Nephron (organoid): Measurements from ENCODE around the gene RTL10.
A peak's percentile ranks its signal among the peaks of the same experiment; 100 is the strongest.

Experiments used
- H3K27ac Mint-ChIP-seq, 3 experiments: 2 replicates each; pipeline ENCODE4 v1.8.0; 2020; ENCODE audit warnings: mixed read lengths in 3 of 3, mild to moderate bottlenecking in 2 of 3, moderate library complexity in 1 of 3
- H3K27me3 Mint-ChIP-seq: 2 replicates; pipeline ENCODE4 v1.8.0; 2021; ENCODE audit warnings: low read depth, mild to moderate bottlenecking, moderate library complexity, mixed read lengths
- H3K36me3 Mint-ChIP-seq: 2 replicates; pipeline ENCODE4 v1.8.0; 2020; ENCODE audit warnings: low read depth, mixed read lengths
- H3K4me1 Mint-ChIP-seq: 2 replicates; pipeline ENCODE4 v1.8.0; 2020; ENCODE audit warnings: mixed read lengths
- H3K4me3 Mint-ChIP-seq, 3 experiments: 2 replicates each; pipeline ENCODE4 v1.8.0; 2020; ENCODE audit warnings: mild to moderate bottlenecking in 3 of 3, mixed read lengths in 3 of 3, moderate library complexity in 2 of 3
- H3K9me3 Mint-ChIP-seq: 2 replicates; pipeline ENCODE4 v1.8.0; 2020; ENCODE audit warnings: mixed read lengths
- TF ChIP-seq, protein P1 (sequence below), 3 experiments: fragments of 200-600 bp; sonication (generic); IDR thresholded peaks; one replicate each; pipeline ENCODE4 v1.5.0; 2021; ENCODE audit warnings: antibody characterized with exemption in 3 of 3; ENCODE audit not compliant: unreplicated experiment in 3 of 3

The RTL10 gene

DNA sequence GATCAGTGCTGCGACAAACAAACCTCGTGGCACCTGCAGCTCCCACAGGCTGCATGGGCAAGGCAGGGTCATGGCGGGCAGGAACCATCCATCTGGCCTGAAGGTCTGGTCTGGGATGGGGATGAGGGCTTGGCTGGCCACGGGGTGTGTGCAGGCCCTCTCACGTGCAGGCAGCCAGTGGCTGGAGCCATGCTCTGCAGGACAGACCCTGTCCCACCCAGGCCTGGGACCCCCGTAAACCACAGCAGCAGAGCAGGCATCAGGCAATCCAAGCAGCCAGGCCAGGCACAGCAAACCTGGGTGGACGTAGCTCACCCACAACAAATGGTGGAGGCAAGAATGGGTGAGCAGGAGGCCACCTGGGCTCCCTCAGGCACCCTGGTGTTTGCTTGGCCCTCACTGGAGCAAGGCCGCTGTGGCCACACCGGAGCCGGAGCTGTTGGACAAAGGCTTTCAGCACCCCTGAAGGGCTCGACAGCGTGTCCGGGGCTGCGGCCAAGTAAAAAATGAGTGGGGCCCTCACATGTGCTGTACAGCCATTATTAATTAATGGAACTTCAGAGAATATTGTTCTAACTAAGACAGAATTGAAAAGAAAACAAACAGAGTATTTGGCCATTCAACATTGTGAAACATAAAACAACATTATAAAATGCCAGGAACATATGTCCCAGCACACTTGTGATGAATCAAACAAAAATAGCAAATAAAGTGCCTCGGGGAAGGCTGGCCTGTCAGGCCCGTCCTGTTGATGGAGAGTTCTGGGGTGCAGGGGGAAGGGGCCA, 24.0 kb upstream of the RTL10 start:
- H3K27me3 Mint-ChIP-seq: peaks cover 4% of the 10 kb centered on the region
- peaks cover 45% of the 10 kb centered on the region for H3K4me1 Mint-ChIP-seq
- H3K9me3 Mint-ChIP-seq: no peaks in the 10 kb centered on the region
- H3K27ac Mint-ChIP-seq: peak overlapping the region in 1 of 3 experiments; percentile 72
- TF ChIP-seq, protein P1, sequence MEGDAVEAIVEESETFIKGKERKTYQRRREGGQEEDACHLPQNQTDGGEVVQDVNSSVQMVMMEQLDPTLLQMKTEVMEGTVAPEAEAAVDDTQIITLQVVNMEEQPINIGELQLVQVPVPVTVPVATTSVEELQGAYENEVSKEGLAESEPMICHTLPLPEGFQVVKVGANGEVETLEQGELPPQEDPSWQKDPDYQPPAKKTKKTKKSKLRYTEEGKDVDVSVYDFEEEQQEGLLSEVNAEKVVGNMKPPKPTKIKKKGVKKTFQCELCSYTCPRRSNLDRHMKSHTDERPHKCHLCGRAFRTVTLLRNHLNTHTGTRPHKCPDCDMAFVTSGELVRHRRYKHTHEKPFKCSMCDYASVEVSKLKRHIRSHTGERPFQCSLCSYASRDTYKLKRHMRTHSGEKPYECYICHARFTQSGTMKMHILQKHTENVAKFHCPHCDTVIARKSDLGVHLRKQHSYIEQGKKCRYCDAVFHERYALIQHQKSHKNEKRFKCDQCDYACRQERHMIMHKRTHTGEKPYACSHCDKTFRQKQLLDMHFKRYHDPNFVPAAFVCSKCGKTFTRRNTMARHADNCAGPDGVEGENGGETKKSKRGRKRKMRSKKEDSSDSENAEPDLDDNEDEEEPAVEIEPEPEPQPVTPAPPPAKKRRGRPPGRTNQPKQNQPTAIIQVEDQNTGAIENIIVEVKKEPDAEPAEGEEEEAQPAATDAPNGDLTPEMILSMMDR (IDR thresholded peaks at IDR 0.05; ENCODE audit: unreplicated experiment in 3 of 3): no peak
- H3K4me3 Mint-ChIP-seq: peak overlapping the region in 1 of 3 experiments; percentile 45
- no peaks in the 10 kb centered on the region for H3K36me3 Mint-ChIP-seq

DNA sequence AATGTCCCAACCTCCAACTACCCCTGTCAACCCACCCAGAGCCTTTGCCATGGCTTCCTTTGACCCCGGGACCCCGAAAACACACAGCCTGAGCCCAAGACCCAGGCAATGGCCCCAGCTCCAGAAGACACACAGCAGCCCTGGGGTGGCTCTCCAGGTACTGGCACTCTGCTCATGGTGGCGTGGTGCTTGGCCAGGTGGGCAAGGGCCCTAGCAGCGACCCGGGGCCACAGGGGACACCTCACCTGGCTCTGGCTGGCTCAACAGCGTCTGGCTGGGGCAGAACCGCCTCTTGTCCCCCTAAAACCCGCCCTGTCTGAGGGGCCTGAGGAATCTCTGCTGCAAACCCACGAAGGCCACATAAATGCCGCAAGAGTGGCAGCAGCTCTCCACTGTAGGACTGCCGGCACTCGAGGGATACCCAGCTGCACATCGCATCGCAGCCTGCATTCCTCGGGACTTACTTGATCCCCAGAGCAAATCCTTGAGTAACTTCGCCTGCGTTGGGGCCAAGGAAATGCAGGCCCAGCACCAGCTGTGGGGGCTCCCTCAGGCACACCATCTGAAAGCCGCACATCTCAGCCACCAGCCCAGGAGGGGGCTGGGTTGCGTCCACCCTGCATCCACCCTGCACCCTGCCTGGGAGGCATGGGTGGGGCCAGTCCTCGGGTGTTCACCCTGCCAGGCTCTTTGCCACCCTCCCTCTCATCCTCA, 23.1 kb upstream of the RTL10 start:
- H3K9me3 Mint-ChIP-seq: no peaks in the 10 kb centered on the region
- no peak overlapping the region for H3K27ac Mint-ChIP-seq
- peaks cover 45% of the 10 kb centered on the region for H3K4me1 Mint-ChIP-seq
- TF ChIP-seq, protein P1 (IDR thresholded peaks at IDR 0.05; ENCODE audit: unreplicated experiment in 3 of 3): no peak
- no peaks in the 10 kb centered on the region for H3K36me3 Mint-ChIP-seq
- no peak overlapping the region for H3K4me3 Mint-ChIP-seq
- H3K27me3 Mint-ChIP-seq: peaks cover 4% of the 10 kb centered on the region

GRCh38 chr22:19876941-19877625, 22.4 kb upstream of the RTL10 start:
- Mint-ChIP-seq H3K4me1 (peaks cover 45% of the 10 kb centered on the region), H3K27me3 (peaks cover 4% of the 10 kb centered on the region), H3K27ac (no peak overlapping the region), H3K4me3 (no peak overlapping the region), H3K36me3 (no peaks in the 10 kb centered on the region), H3K9me3 (no peaks in the 10 kb centered on the region)
- TF ChIP-seq, protein P1 (IDR thresholded peaks at IDR 0.05; ENCODE audit: unreplicated experiment in 3 of 3): no peak

GRCh38 chr22:19876314-19876940, 21.8 kb upstream of the RTL10 start:
- peaks cover 38% of the 10 kb centered on the region for H3K4me1 Mint-ChIP-seq
- no peak overlapping the region for H3K27ac Mint-ChIP-seq
- H3K27me3 Mint-ChIP-seq: peaks cover 4% of the 10 kb centered on the region
- H3K4me3 Mint-ChIP-seq: no peak overlapping the region
- no peaks in the 10 kb centered on the region for H3K36me3 Mint-ChIP-seq
- no peaks in the 10 kb centered on the region for H3K9me3 Mint-ChIP-seq
- TF ChIP-seq, protein P1 (IDR thresholded peaks at IDR 0.05; ENCODE audit: unreplicated experiment in 3 of 3): no peak

DNA sequence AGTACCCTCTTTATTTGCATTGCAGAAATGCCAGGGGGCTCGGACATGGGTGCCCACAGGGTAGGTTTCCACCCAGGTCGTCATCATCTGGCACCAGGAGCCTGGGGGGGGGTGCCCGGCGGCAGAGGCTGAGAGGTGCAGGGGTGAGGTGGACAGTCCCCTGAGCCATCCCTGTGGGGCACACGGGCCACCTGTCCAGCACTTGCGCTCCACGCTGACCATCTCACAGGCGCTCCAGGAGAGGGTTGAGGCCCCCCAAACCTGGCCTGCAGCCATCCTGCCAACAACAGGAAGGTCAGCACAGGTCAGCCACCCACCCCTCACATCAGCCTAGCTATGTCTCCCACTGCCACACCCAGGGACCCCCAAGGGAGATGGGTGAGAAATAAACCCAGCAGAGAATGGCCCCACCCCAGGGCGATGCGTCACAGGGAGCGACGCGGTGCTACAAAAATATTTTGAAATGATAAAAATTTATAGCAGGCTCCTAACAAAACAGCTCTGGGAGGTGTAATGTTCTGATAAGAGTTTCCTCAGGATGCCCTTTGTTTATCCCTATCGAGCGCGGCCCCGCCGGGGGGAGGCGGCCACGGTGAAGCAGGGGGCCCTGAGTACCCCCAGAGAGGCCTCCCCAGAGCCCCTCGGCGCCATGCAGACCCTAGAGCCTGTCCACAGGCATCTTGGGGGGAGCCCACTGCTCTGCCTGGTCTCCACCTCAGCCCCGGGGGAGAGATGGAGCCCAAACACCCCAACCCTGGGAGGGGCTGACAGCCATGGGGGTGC, 21.0 kb upstream of the RTL10 start:
- Mint-ChIP-seq H3K9me3 (no peaks in the 10 kb centered on the region), H3K36me3 (no peaks in the 10 kb centered on the region), H3K4me1 (peaks cover 31% of the 10 kb centered on the region), H3K27ac (no peak overlapping the region), H3K27me3 (no peaks in the 10 kb centered on the region), H3K4me3 (no peak overlapping the region)
- TF ChIP-seq, protein P1 (IDR thresholded peaks at IDR 0.05; ENCODE audit: unreplicated experiment in 3 of 3): no peak
